OCI-LY7 (cell line): ENCODE results near the gene CCNB1. TPM values are rescaled to one million over a fixed set of nuclear protein-coding genes. Genes with fewer than 3 reads are reported as not detected.
"Not testable (repeated sequence)": the region's sequence is repeated elsewhere in the genome, so short reads cannot be mapped to it uniquely, and the experiment has no call there.

Source experiments
- BruUV-seq: library from RNA; stranded (reverse); fragments of 400-500 nt; replicated peaks from 2 replicates; lab custom pipeline; 2021; lab: Mats Ljungman, UMichigan
- CTCF ChIA-PET: fragments of 300-600 bp; sonication (Branson Sonifier 250); formaldehyde crosslinking; loops from one replicate; lab custom pipeline; 2022; ENCODE audit warnings: antibody characterized with exemption; ENCODE audit not compliant: unreplicated experiment; lab: Charles Lee
- POLR2A ChIA-PET: fragments of 300-600 bp; sonication (Branson Sonifier 250); formaldehyde crosslinking; loops from one replicate; lab custom pipeline; 2022; ENCODE audit warnings: antibody characterized with exemption; lab: Charles Lee
- DNase-seq: peaks from one replicate; pipeline ENCODE4 v3.0.0-alpha.2; 2015; ENCODE audit warnings: low spot score
- H2AFZ ChIP-seq: fragments of 200-600 bp; sonication (generic), shearing (Covaris generic); 2 replicates; pipeline ENCODE4 v1.6.1; 2014; ENCODE audit warnings: mild to moderate bottlenecking, antibody characterized with exemption, low read length, moderate library complexity
- H3K27ac ChIP-seq: fragments of 200-600 bp; sonication (generic); 2 replicates; pipeline ENCODE4 v1.5.1; 2014; ENCODE audit warnings: mixed run types, low read depth, mild to moderate bottlenecking, moderate library complexity, low read length, inconsistent platforms; ENCODE audit not compliant: poor library complexity, severe bottlenecking
- H3K36me3 ChIP-seq: fragments of 200-600 bp; sonication (generic); 2 replicates; pipeline ENCODE4 v1.6.1; 2014; ENCODE audit warnings: mild to moderate bottlenecking, antibody characterized with exemption, low read length, moderate library complexity, mixed read lengths; ENCODE audit not compliant: insufficient read depth
- H3K4me1 ChIP-seq: fragments of 200-600 bp; sonication (generic); 2 replicates; pipeline ENCODE4 v1.5.1; 2014; ENCODE audit warnings: mild to moderate bottlenecking, low read length; ENCODE audit not compliant: insufficient read depth, poor library complexity, severe bottlenecking
- H3K4me2 ChIP-seq: fragments of 200-600 bp; sonication (generic); 2 replicates; pipeline ENCODE4 v1.6.1; 2014; ENCODE audit warnings: mild to moderate bottlenecking, low read length
- H3K4me3 ChIP-seq: fragments of 200-600 bp; sonication (generic); 2 replicates; pipeline ENCODE4 v1.5.1; 2014; ENCODE audit warnings: mild to moderate bottlenecking, low read depth, low read length; ENCODE audit not compliant: poor library complexity, severe bottlenecking
- H3K79me2 ChIP-seq: fragments of 200-600 bp; sonication (generic); 2 replicates; pipeline ENCODE4 v1.6.1; 2016; ENCODE audit warnings: low read depth, mild to moderate bottlenecking, low read length, moderate library complexity, mixed read lengths; ENCODE audit not compliant: insufficient read depth
- H3K9me2 ChIP-seq: fragments of 200-600 bp; sonication (generic); 2 replicates; pipeline ENCODE4 v1.6.1; 2016; ENCODE audit warnings: mild to moderate bottlenecking, low read length, mixed read lengths; ENCODE audit not compliant: insufficient read depth
- H3K9me3 ChIP-seq: fragments of 200-600 bp; sonication (generic); 2 replicates; pipeline ENCODE4 v1.6.1; 2014; ENCODE audit warnings: mild to moderate bottlenecking, mixed run types, low read length, mixed read lengths
- H4K20me1 ChIP-seq: fragments of 200-600 bp; sonication (generic); 2 replicates; pipeline ENCODE4 v1.6.1; 2014; ENCODE audit warnings: mild to moderate bottlenecking, antibody characterized with exemption, low read length, moderate library complexity, mixed read lengths; ENCODE audit not compliant: insufficient read depth
- EZH2phosphoT487 ChIP-seq: fragments of 200-600 bp; sonication (generic); IDR thresholded peaks from 2 replicates; pipeline ENCODE4 v1.6.1; 2018; ENCODE audit warnings: low read depth, borderline replicate concordance, mild to moderate bottlenecking, mixed run types, antibody characterized with exemption, low read length, moderate library complexity, mixed read lengths
- intact Hi-C: fragments of 100-400 bp; cut with micrococcal nuclease; formaldehyde crosslinking; loops from one replicate; pipeline ENCODE4 v1.10.0; 2022; ENCODE audit not compliant: unreplicated experiment
- total RNA-seq, 2 experiments: library from RNA; depleted of rRNA in 1 of 2; stranded (reverse); fragments of >200 nt in 1 of 2; shearing (Covaris generic) in 1 of 2; gene quantifications; 2 replicates each; pipeline ENCODE4 v1.2.3, GENCODE V29; 2014 to 2022
- TF ChIP-seq, protein P1 (sequence below): fragments of 200-600 bp; sonication (generic); conservative IDR thresholded peaks from 2 replicates; pipeline ENCODE4 v1.5.1; 2014; ENCODE audit warnings: mild to moderate bottlenecking, antibody characterized with exemption, low read length, moderate library complexity, mixed read lengths

Gene CCNB1
- total RNA-seq, 2 experiments from 2014 or later: 206 to 274 TPM

DNA sequence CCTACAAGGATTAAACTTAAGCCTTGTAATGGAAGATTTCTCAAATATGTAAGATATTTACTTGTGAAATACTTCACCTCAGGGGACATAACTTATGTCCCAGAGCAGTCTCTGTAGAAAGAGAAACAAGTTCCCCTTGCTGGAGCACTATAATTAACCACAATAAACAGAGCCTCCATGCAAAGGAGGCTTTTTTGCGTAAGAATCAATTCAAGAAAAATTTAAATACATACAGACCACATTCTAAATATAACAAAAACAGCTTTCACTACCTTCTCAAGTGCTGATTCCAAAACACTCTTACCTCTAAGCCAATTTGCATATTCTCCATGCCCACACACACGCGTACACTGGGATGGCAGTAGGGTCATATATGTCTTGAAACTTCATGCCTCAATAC is 30.7 kb upstream of the CCNB1 start:
- ChIA-PET POLR2A (interaction anchor here (1.0 kb wide), 1 partner anchor 46 kb away, joined by 4 read pairs; no protein-coding TSS in a partner anchor), CTCF (no interaction called here)
- Histone ChIP-seq H3K27ac (peak overlapping the region; percentile 39), H2AFZ (peak overlapping the region; percentile 31; the same call in 1 of the 2 replicates), H3K9me2 (no peaks in the 10 kb centered on the region), H4K20me1 (no peaks in the 10 kb centered on the region), H3K36me3 (peaks cover 7% of the 10 kb centered on the region; the same call in 1 of the 2 replicates), H3K9me3 (peaks cover 8% of the 10 kb centered on the region; the same call in 1 of the 2 replicates), H3K4me3 (peak overlapping the region; percentile 8), H3K79me2 (no peaks in the 10 kb centered on the region), H3K4me2 (peak overlapping the region; percentile 44), H3K4me1 (peaks cover 10% of the 10 kb centered on the region)
- no TSS peak for BruUV-seq
- intact Hi-C loops: no loop called here
- TF ChIP-seq EZH2phosphoT487: no peak
- peak; percentile 36 for DNase-seq

DNA sequence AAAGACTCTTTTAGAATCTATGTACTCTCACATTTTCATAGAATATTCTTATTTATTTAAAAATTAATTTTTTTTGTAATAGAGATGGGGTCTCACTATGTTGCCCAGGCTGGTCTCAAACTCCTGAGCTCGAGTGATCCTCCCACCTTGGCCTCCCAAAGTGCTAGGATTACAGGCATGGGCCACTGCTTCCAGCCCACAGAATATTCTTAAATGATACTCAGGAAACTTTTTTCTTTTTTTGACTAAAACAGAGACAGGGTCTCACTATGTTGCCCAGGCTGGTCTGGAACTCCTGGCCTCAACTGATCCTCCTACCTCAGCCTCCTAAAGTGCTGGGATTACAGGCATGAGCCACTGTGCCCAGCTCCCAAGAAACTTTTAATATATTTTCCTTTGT is 29.7 kb upstream of the CCNB1 start:
- intact Hi-C loops, H3K79me2 ChIP-seq, H3K9me2 ChIP-seq, H3K36me3 ChIP-seq, H4K20me1 ChIP-seq, H2AFZ ChIP-seq, H3K4me2 ChIP-seq, H3K9me3 ChIP-seq, DNase-seq, H3K4me3 ChIP-seq, H3K27ac ChIP-seq, CTCF ChIA-PET, BruUV-seq, POLR2A ChIA-PET: not testable (repeated sequence)
- peaks cover 10% of the 10 kb centered on the region for H3K4me1 ChIP-seq

DNA sequence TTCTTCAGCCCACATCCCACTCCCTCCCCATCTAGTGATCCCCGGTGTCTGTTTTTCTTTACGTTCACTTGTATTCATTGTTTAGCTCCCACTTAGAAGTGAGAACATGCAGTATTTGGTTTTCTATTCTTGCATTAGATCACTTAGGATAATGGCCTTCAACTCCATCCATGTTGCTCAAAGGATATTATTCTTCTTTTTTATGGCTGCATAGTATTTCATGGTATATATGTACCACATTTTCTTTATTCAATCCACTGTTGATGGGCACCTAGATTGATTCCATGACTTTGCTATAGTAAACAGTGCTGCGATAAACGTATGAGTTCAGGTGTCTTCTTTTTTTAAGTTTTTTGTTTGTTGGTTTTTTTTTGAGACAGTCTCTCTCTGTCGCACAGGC is 29.1 kb upstream of the CCNB1 start:
- H3K79me2 ChIP-seq: no peaks in the 10 kb centered on the region
- no peak for DNase-seq
- H3K4me1 ChIP-seq: peaks cover 10% of the 10 kb centered on the region
- intact Hi-C loops: no loop called here
- H3K9me2 ChIP-seq: no peaks in the 10 kb centered on the region
- H3K36me3 ChIP-seq: peaks cover 6% of the 10 kb centered on the region; the same call in 1 of the 2 replicates
- POLR2A ChIA-PET: no interaction called here
- H3K4me3 ChIP-seq: no peak overlapping the region
- no TSS peak for BruUV-seq
- H4K20me1 ChIP-seq: no peaks in the 10 kb centered on the region
- H3K4me2 ChIP-seq: no peak overlapping the region
- no peak overlapping the region for H2AFZ ChIP-seq
- no peak overlapping the region for H3K27ac ChIP-seq
- H3K9me3 ChIP-seq: peaks cover 8% of the 10 kb centered on the region; the same call in 1 of the 2 replicates
- CTCF ChIA-PET: no interaction called here
- TF ChIP-seq, protein P1, sequence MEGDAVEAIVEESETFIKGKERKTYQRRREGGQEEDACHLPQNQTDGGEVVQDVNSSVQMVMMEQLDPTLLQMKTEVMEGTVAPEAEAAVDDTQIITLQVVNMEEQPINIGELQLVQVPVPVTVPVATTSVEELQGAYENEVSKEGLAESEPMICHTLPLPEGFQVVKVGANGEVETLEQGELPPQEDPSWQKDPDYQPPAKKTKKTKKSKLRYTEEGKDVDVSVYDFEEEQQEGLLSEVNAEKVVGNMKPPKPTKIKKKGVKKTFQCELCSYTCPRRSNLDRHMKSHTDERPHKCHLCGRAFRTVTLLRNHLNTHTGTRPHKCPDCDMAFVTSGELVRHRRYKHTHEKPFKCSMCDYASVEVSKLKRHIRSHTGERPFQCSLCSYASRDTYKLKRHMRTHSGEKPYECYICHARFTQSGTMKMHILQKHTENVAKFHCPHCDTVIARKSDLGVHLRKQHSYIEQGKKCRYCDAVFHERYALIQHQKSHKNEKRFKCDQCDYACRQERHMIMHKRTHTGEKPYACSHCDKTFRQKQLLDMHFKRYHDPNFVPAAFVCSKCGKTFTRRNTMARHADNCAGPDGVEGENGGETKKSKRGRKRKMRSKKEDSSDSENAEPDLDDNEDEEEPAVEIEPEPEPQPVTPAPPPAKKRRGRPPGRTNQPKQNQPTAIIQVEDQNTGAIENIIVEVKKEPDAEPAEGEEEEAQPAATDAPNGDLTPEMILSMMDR: no peak
- TF ChIP-seq EZH2phosphoT487: no peak
